ENCODE measurements around the gene RAPGEF4.

GRCh38 chr2:172943539-172943938, 207.9 kb downstream of the RAPGEF4 start:
- TF ChIP-seq POLR2A (IDR thresholded peaks at IDR 0.05; ENCODE audit: control extremely low read depth in 1 of 2, low read depth in 2 of 2, low read length in 2 of 2) (no peak), JUND (IDR thresholded peaks at IDR 0.05; ENCODE audit: low read length) (no peak), CTCF (IDR thresholded peaks at IDR 0.05; ENCODE audit: control extremely low read depth in 1 of 3, insufficient read depth in 1 of 3, low read depth in 1 of 3, low read length in 3 of 3) (no peak), HDAC6 (IDR thresholded peaks at IDR 0.05; ENCODE audit: low read depth, low read length) (no peak), RFX5 (IDR thresholded peaks at IDR 0.05; ENCODE audit: borderline replicate concordance, low read depth, low read length) (no peak), GABPA (IDR thresholded peaks at IDR 0.05; ENCODE audit: borderline replicate concordance, insufficient read depth, low read length) (no peak), POU5F1 (IDR thresholded peaks at IDR 0.05; ENCODE audit: low read depth, low read length) (no peak), USF2 (IDR thresholded peaks at IDR 0.05; ENCODE audit: low read length) (no peak), SP1 (IDR thresholded peaks at IDR 0.05; ENCODE audit: low read depth, low read length) (no peak), MAX (IDR thresholded peaks at IDR 0.05) (no peak), NANOG (IDR thresholded peaks at IDR 0.05; ENCODE audit: insufficient read depth, low read depth, low read length, poor library complexity, severe bottlenecking) (no peak), BRCA1 (IDR thresholded peaks at IDR 0.05; ENCODE audit: low read depth, low read length) (no peak)

Data from H1 (cell line).